Activated naive CD4-positive, alpha-beta T cell treated with anti-CD3 and anti-CD28 coated beads for 36 hours (primary cell): ENCODE measurements around the gene ECSCR. TPM values are rescaled to one million over a fixed set of nuclear protein-coding genes. Genes with fewer than 3 reads are reported as not detected.
"Not testable (repeated sequence)": the region's sequence is repeated elsewhere in the genome, so short reads cannot be mapped to it uniquely, and the experiment has no call there.

ENCODE experiments used
- CTCF ChIA-PET: fragments of 350-600 bp; sonication (Branson Sonifier 250); formaldehyde crosslinking; loops from one replicate; lab custom pipeline; 2021; ENCODE audit warnings: antibody characterized with exemption; lab: Charles Lee
- DNase-seq: peaks from one replicate; pipeline ENCODE4 v3.0.0-alpha.2; 2020
- H3K27ac Mint-ChIP-seq: one replicate; pipeline ENCODE4 v1.8.0; 2021; ENCODE audit warnings: mild to moderate bottlenecking, mixed read lengths
- H3K27me3 Mint-ChIP-seq: one replicate; pipeline ENCODE4 v1.8.0; 2021; ENCODE audit warnings: low read depth, mixed read lengths
- H3K36me3 Mint-ChIP-seq: one replicate; pipeline ENCODE4 v1.8.0; 2021; ENCODE audit warnings: low read depth, mixed read lengths
- H3K4me1 Mint-ChIP-seq: one replicate; pipeline ENCODE4 v1.8.0; 2021; ENCODE audit warnings: low read depth, mixed read lengths
- H3K4me3 Mint-ChIP-seq: one replicate; pipeline ENCODE4 v1.8.0; 2021; ENCODE audit warnings: mild to moderate bottlenecking, moderate library complexity, mixed read lengths
- H3K9me3 Mint-ChIP-seq: one replicate; pipeline ENCODE4 v1.8.0; 2021; ENCODE audit warnings: mixed read lengths
- intact Hi-C: fragments of 100-400 bp; cut with micrococcal nuclease; formaldehyde crosslinking; loops from one replicate; pipeline ENCODE4 v1.15.1; 2023
- total RNA-seq, 2 experiments: library from RNA; stranded (reverse); gene quantifications; one replicate each; pipeline ENCODE4 v1.2.3, GENCODE V29; 2021

ECSCR gene
- total RNA-seq, 2 experiments from 2014 or later: 0.74 to 0.81 TPM

- H3K9me3 Mint-ChIP-seq: no peaks in the 10 kb centered on the region
- intact Hi-C loops: loop anchor here (1.0 to 5.0 kb wide), 7 partner anchors 31 to 331 kb away; no protein-coding TSS in a partner anchor
- DNase-seq: no peak
- H3K4me3 Mint-ChIP-seq: peak overlapping the region; percentile 35
- H3K36me3 Mint-ChIP-seq: peaks cover 17% of the 10 kb centered on the region
- H3K4me1 Mint-ChIP-seq: peaks cover 49% of the 10 kb centered on the region
- CTCF ChIA-PET: interaction anchor here (0.9 to 4.5 kb wide), 8 partner anchors 9 to 350 kb away, joined by 3 to 38 read pairs (median 4); partner anchors contain the start of genes DNAJC18 and MZB1
- H3K27ac Mint-ChIP-seq: peak overlapping the region; percentile 90
- no peaks in the 10 kb centered on the region for H3K27me3 Mint-ChIP-seq
These were observed 46.7 kb downstream of the ECSCR start for GRCh38 chr5:139415869-139416268.

GRCh38 chr5:139415221-139415861 lies 47.2 kb downstream of the ECSCR start:
- H3K27me3 Mint-ChIP-seq: no peaks in the 10 kb centered on the region
- intact Hi-C loops: loop anchor here (1.0 to 5.0 kb wide), 7 partner anchors 32 to 332 kb away; no protein-coding TSS in a partner anchor
- H3K27ac Mint-ChIP-seq: peak overlapping the region; percentile 90
- peak; percentile 66 for DNase-seq
- peaks cover 17% of the 10 kb centered on the region for H3K36me3 Mint-ChIP-seq
- H3K4me1 Mint-ChIP-seq: peaks cover 49% of the 10 kb centered on the region
- no peaks in the 10 kb centered on the region for H3K9me3 Mint-ChIP-seq
- CTCF ChIA-PET: interaction anchor here (0.9 to 4.5 kb wide), 6 partner anchors 9 to 102 kb away, joined by 3 to 38 read pairs (median 6); partner anchors contain the start of gene MZB1
- H3K4me3 Mint-ChIP-seq: peak overlapping the region; percentile 40

- Mint-ChIP-seq H3K27ac (peak overlapping the region; percentile 90), H3K4me3 (peak overlapping the region; percentile 40), H3K27me3 (no peaks in the 10 kb centered on the region), H3K36me3 (peaks cover 16% of the 10 kb centered on the region), H3K4me1 (peaks cover 49% of the 10 kb centered on the region), H3K9me3 (no peaks in the 10 kb centered on the region)
- CTCF ChIA-PET: interaction anchor here (0.6 to 4.5 kb wide), 7 partner anchors 8 to 150 kb away, joined by 3 to 38 read pairs (median 5); partner anchors contain the start of gene SPATA24
- DNase-seq: no peak
- intact Hi-C loops: loop anchor here (1.0 to 5.0 kb wide), 10 partner anchors 10 to 333 kb away; partner anchors contain the start of genes SPATA24, STING1 and UBE2D2
These were observed 47.9 kb downstream of the ECSCR start for GRCh38 chr5:139414581-139415130.

DNA sequence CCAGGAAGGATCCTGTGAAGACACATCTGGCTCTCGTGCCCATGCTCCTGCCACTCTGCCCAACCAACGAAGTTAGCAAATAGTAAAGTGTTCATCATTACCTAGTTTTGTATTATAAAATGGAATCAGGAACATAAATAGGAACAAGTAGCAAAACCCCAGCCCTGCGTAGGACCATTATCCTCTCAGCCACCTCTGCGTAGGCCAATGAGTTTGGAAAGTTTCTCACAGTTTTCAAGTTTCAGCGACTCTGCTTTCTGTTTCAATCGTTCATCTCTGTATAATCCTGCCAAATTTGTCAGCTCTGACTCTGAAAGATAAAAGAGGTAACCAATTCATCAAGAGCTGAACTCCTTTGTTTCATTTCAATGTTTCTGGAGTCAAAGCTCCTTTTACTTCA lies 48.6 kb downstream of the ECSCR start:
- H3K27ac Mint-ChIP-seq: peak overlapping the region; percentile 90
- intact Hi-C loops: loop anchor here (1.0 to 2.0 kb wide), 6 partner anchors 10 to 223 kb away; partner anchors contain the start of genes SPATA24, STING1 and UBE2D2
- no peaks in the 10 kb centered on the region for H3K27me3 Mint-ChIP-seq
- no peak overlapping the region for H3K4me3 Mint-ChIP-seq
- peaks cover 49% of the 10 kb centered on the region for H3K4me1 Mint-ChIP-seq
- peak; percentile 57 for DNase-seq
- CTCF ChIA-PET: interaction anchor here (0.6 to 4.5 kb wide), 8 partner anchors 9 to 150 kb away, joined by 3 to 38 read pairs (median 4); partner anchors contain the start of gene SPATA24
- no peaks in the 10 kb centered on the region for H3K9me3 Mint-ChIP-seq
- H3K36me3 Mint-ChIP-seq: peaks cover 14% of the 10 kb centered on the region

DNA sequence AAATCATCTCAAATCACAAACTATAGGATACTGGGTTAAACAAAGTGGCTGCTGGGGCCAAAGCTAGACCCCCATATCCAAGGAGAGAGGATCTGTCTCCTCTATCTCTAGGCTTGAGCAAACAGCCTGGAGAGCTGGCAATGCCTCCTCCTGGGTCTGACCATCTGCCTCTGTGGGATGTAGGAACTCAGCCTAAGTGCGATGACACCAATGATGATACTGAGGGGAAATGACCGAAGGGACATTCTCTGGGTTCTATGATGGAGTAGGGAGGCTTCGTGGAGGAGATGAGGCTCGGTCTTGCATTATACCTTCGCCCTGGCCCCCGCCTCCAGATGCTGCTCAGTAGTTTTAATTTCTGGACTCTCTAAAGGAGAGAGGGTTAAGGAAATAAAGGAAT lies 49.4 kb downstream of the ECSCR start:
- intact Hi-C loops: no loop called here
- Mint-ChIP-seq H3K4me3 (no peak overlapping the region), H3K4me1 (peaks cover 49% of the 10 kb centered on the region), H3K9me3 (no peaks in the 10 kb centered on the region), H3K27me3 (no peaks in the 10 kb centered on the region), H3K27ac (no peak overlapping the region), H3K36me3 (peaks cover 9% of the 10 kb centered on the region)
- CTCF ChIA-PET: interaction anchor here (1.3 to 4.5 kb wide), 3 partner anchors 10 to 100 kb away, joined by 3 to 38 read pairs (median 8); no protein-coding TSS in a partner anchor
- DNase-seq: no peak

- no peaks in the 10 kb centered on the region for H3K27me3 Mint-ChIP-seq
- H3K4me3 Mint-ChIP-seq: no peak overlapping the region
- peaks cover 48% of the 10 kb centered on the region for H3K4me1 Mint-ChIP-seq
- no peak overlapping the region for H3K27ac Mint-ChIP-seq
- CTCF ChIA-PET: interaction anchor here (1.0 to 1.6 kb wide), 7 partner anchors 9 to 223 kb away, joined by 3 to 6 read pairs (median 3); no protein-coding TSS in a partner anchor
- H3K9me3 Mint-ChIP-seq: no peaks in the 10 kb centered on the region
- peak; percentile 0 for DNase-seq
- intact Hi-C loops: no loop called here
- H3K36me3 Mint-ChIP-seq: peaks cover 4% of the 10 kb centered on the region
These were observed 51.3 kb downstream of the ECSCR start for GRCh38 chr5:139410993-139411828.

GRCh38 chr5:139410121-139410992 lies 52.2 kb downstream of the ECSCR start:
- H3K27ac Mint-ChIP-seq: no peak overlapping the region
- no peaks in the 10 kb centered on the region for H3K27me3 Mint-ChIP-seq
- H3K4me3 Mint-ChIP-seq: no peak overlapping the region
- DNase-seq: no peak
- H3K4me1 Mint-ChIP-seq: peaks cover 39% of the 10 kb centered on the region
- intact Hi-C loops: no loop called here
- no peaks in the 10 kb centered on the region for H3K9me3 Mint-ChIP-seq
- CTCF ChIA-PET: interaction anchor here (0.6 to 1.6 kb wide), 9 partner anchors 10 to 224 kb away, joined by 3 to 6 read pairs (median 3); no protein-coding TSS in a partner anchor
- peaks cover 1% of the 10 kb centered on the region for H3K36me3 Mint-ChIP-seq

DNA sequence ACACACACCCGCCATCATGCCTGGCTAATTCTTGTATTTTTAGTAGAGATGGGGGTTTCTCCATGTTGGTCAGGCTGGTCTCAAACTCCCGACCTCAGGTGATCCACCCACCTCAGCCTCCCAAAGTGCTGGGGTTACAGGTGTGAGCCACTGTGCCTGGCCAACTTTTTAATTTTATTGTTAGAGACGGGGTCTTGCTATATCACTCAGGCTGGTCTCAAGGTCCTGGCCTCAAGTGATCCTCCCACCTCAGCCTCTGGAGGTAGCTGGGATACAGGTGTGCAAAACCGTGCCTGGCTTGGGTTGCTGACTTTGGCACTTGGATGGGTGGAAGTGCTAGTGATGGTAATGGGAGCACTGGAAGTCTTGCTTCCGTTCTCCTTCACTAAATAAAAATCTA lies 53.4 kb downstream of the ECSCR start:
- H3K4me3 Mint-ChIP-seq, H3K36me3 Mint-ChIP-seq, H3K9me3 Mint-ChIP-seq, intact Hi-C loops, H3K27ac Mint-ChIP-seq, H3K27me3 Mint-ChIP-seq: not testable (repeated sequence)
- CTCF ChIA-PET: interaction anchor here (1.1 to 1.5 kb wide), 2 partner anchors 11 to 13 kb away, joined by 3 read pairs; no protein-coding TSS in a partner anchor
- H3K4me1 Mint-ChIP-seq: peaks cover 33% of the 10 kb centered on the region
- DNase-seq: peak; percentile 1

DNA sequence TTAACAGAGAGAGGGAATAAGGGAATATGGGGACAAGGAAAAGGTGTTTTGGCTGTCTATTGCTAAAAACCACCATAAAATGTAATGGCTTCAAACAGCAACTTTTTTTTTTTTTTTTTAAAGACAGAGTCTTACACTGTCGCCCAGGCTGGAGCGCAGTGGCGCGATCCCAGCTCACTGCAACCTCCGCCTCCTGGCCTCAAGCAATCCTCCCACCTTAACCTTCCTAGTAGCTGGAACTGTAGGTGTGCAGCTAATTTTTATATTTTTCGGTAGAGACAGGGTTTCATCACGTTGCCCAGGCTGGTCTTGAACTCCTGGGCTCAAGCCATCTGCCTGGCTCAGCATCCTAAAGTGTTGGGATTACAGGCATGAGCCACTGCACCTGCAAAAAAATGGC lies 54.4 kb downstream of the ECSCR start:
- Mint-ChIP-seq H3K36me3 (peaks cover 1% of the 10 kb centered on the region), H3K9me3 (no peaks in the 10 kb centered on the region), H3K4me1 (peaks cover 28% of the 10 kb centered on the region), H3K4me3 (no peak overlapping the region), H3K27ac (no peak overlapping the region), H3K27me3 (no peaks in the 10 kb centered on the region)
- DNase-seq: no peak
- intact Hi-C loops: no loop called here
- CTCF ChIA-PET: interaction anchor here (1.4 to 1.5 kb wide), 2 partner anchors 12 to 14 kb away, joined by 3 to 8 read pairs; no protein-coding TSS in a partner anchor

DNA sequence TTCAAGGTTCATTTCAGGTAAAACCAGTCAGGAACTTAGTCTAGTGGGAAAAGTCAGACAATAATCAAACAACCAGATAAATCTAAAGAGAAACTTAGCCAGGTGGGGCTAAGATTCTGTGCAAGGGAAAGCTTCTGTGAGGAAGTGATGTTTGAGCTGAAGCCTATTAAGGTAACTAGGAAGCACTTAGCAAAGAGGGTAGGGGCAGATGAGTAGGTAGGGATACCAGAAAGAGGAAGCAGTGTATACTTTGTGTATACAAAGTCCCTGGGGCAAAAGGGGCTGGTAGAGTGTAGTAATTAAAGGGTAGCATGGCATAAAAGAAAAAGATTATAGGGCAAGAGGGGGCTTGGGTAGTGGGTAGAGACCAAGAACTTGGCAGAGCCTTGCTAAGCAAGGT lies 55.0 kb downstream of the ECSCR start:
- intact Hi-C loops: no loop called here
- Mint-ChIP-seq H3K27ac (no peak overlapping the region), H3K9me3 (no peaks in the 10 kb centered on the region), H3K4me1 (peaks cover 28% of the 10 kb centered on the region), H3K4me3 (no peak overlapping the region), H3K27me3 (no peaks in the 10 kb centered on the region), H3K36me3 (peaks cover 1% of the 10 kb centered on the region)
- CTCF ChIA-PET: interaction anchor here (1.4 kb wide), 1 partner anchor 15 kb away, joined by 8 read pairs; no protein-coding TSS in a partner anchor
- DNase-seq: peak; percentile 3

GRCh38 chr5:139406963-139407362 lies 55.6 kb downstream of the ECSCR start:
- Mint-ChIP-seq H3K36me3 (peaks cover 1% of the 10 kb centered on the region), H3K9me3 (no peaks in the 10 kb centered on the region), H3K27me3 (no peaks in the 10 kb centered on the region), H3K27ac (no peak overlapping the region), H3K4me3 (no peak overlapping the region), H3K4me1 (peaks cover 30% of the 10 kb centered on the region)
- CTCF ChIA-PET: interaction anchor here (0.9 to 1.5 kb wide), 3 partner anchors 9 to 106 kb away, joined by 3 to 4 read pairs (median 4); no protein-coding TSS in a partner anchor
- intact Hi-C loops: no loop called here
- peak; percentile 1 for DNase-seq
